Measurements from ENCODE around the gene UBL4A. TPM values are rescaled to one million over a fixed set of nuclear protein-coding genes. Genes with fewer than 3 reads are reported as not detected.

The UBL4A gene
- total RNA-seq, 2 donors from 2014 or later, result 39.6 to 40.4 TPM

DNA sequence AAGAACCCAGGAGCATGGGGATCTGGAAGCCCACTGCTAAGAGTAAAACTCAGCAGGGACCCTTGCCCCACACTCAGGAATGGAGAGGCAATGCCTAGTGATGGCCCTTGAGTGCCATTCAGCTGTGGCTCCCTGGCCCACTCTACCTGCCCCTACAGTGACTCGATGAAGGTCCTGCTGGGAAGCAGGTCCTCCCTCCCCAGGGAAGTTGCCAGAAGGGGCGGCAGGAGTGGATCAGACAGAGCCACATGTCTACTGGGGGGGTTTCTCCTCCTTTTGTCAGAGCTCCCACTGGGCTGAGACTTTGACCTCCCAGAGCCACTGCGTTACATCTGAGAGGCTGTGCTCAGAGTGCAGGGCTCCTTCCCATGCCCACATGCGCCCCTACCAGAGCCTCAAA, 2.8 kb upstream of the UBL4A start:
- peak overlapping the region in 1 of 2 donors; percentile 84 for H3K27ac Mint-ChIP-seq
- no peaks in the 10 kb centered on the region for H3K9me3 Mint-ChIP-seq
- ATAC-seq (no peak), DNase-seq (ENCODE audit: low spot score in 2 of 2) (no peak)
- peaks cover 5 to 8% of the 10 kb centered on the region in 2 donors for H3K36me3 Mint-ChIP-seq

DNA sequence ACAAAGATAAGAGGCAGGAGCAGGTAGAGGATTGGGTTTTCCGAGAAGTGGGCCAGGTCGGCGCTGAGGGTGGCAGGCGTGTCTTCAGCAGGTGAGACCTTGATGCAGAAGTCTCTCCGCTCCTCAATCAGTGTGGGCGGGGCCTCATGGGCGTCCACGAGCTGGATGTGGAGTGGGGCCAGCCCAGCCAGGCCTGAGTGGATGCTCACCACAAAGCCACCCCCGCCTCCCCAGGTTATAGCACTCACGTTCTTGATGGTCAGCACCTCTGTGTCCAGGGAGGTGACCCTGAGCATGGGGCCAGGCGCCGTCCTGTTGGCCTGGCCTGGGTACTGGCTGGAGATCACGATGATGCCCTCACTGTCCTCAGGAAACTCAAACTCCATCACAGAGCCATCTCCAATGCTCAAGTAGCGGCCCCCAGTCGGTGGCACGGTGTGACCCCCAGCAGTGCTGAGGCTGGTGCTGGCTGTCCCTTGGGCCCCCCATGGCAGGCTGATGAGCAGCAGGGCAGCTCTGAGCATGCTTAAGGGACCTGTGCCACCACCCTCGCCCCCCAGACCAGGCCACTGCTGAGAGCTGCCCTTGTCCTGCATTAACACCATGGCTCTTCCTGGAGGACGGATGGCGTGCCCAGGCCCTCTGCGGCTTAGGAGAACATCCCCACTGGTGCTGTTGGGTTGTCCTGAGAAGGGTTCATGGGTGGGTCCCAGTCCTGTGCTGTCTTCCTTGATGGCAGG, 2.1 kb upstream of the UBL4A start:
- Mint-ChIP-seq H3K27ac (no peak overlapping the region), H3K9me3 (no peaks in the 10 kb centered on the region), H3K36me3 (peaks cover 5 to 9% of the 10 kb centered on the region in 2 donors)
- ATAC-seq, result no peak
- no peak for DNase-seq (ENCODE audit: low spot score in 2 of 2)

DNA sequence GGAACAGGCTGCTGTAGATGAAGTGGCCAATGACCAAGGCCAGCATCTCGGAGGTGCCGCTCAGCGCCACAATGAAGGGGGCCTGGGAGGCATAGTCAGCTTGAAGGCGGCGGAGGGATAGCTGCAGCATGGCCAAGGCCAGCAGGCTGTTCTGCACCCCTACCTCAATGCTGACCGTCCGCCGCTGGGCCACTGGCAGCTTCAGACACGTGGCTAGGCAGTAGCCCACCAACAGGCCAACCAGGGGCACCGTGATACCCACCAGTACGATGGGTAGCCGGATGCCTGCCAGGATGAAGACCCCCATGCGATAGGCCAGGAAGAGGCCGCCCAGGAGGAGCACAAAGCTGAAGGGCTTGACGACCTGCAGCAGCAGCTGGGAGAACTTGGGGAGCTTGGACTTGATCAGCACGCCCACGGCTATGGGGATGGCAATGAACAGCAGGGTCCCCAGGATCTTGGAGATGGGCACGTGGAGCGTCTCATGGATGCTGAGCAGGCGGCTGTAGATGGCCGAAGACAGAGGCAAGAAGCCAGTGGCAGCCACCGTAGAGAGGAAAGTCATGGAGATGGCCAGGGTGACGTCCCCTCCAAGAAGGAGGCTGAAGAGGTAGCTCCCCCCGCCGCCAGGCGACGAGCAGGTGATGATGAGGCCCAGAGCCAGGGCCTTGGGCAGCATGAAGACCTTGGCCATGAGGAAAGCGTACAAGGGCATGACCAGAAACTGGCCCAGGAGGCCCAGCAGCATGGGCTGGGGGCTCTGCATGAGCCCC, 1.3 kb upstream of the UBL4A start:
- no peak for ATAC-seq
- Mint-ChIP-seq H3K9me3 (no peaks in the 10 kb centered on the region), H3K27ac (no peak overlapping the region), H3K36me3 (peaks cover 5 to 9% of the 10 kb centered on the region in 2 donors)
- no peak for DNase-seq (ENCODE audit: low spot score in 2 of 2)

DNA sequence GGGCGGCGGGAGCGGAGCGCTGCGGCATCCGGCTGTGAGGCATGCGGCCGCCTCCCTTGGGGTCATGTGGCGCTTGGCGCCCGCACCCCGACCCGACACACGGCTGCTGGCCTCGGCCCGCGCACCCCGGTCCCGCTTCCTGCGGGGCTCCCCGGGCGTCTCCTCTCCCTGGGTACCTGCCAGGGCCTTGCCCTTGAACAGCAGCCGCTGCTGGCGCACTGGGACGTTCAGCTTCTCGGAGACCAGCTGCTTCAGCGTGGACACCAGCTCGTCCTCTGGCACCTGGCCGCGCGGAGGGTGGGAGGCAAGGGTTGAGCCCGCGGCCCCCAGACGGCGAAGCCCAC, 391 bp downstream of the UBL4A start:
- peak; percentile 36 to 61 for DNase-seq (ENCODE audit: low spot score in 2 of 2)
- peak in 1 of 2 donors; percentile 14 for ATAC-seq
- H3K27ac Mint-ChIP-seq, result no peak overlapping the region
- no peaks in the 10 kb centered on the region for H3K9me3 Mint-ChIP-seq
- H3K36me3 Mint-ChIP-seq, result peaks cover 5 to 9% of the 10 kb centered on the region in 2 donors

DNA sequence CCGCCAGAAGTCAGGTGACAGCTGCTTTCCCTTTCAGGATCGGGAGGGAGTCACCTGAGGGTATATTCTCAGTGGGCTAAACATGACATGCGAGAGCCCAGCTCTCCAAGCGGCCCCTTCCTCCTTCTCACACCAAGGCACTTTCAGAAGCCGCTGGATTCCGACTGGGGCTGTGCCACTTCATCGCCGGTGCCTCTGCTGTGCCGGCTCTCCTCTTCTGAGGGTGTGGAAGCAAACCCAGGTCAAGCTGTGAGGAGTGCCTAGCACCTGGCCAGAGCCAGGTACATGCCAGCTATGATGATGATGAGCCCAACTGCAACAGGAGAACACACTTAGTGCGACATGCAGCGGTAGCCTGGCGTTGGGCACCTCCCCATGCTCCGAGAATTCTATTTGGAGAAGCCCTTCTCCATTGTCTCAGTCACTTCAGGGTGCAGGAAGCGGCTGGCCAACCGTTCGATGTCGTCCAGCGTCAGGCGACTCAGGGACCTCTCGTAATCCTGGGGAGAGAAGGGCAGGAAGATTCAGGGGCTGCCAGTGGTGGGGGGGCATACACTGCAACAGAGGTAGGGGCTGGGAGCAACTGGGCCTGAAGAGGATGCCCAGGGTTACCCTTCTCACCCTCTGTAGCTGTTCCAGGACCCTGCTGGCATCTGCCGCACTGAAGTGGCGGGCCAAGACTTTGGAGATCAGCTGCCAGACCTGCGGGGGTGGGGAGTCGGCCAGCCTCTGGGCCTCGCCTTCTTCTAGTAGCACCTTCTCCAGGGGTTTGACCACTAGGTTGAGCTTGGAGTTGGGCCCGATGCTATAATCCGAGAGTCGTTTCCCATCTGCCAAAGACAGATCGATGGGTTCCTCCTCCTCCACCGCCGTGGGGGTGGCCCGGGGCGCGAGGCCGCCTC, 1.0 kb downstream of the UBL4A start:
- Mint-ChIP-seq H3K36me3 (peaks cover 5 to 9% of the 10 kb centered on the region in 2 donors), H3K9me3 (no peaks in the 10 kb centered on the region), H3K27ac (no peak overlapping the region)
- ATAC-seq, result no peak
- DNase-seq (ENCODE audit: low spot score in 2 of 2), result no peak

DNA sequence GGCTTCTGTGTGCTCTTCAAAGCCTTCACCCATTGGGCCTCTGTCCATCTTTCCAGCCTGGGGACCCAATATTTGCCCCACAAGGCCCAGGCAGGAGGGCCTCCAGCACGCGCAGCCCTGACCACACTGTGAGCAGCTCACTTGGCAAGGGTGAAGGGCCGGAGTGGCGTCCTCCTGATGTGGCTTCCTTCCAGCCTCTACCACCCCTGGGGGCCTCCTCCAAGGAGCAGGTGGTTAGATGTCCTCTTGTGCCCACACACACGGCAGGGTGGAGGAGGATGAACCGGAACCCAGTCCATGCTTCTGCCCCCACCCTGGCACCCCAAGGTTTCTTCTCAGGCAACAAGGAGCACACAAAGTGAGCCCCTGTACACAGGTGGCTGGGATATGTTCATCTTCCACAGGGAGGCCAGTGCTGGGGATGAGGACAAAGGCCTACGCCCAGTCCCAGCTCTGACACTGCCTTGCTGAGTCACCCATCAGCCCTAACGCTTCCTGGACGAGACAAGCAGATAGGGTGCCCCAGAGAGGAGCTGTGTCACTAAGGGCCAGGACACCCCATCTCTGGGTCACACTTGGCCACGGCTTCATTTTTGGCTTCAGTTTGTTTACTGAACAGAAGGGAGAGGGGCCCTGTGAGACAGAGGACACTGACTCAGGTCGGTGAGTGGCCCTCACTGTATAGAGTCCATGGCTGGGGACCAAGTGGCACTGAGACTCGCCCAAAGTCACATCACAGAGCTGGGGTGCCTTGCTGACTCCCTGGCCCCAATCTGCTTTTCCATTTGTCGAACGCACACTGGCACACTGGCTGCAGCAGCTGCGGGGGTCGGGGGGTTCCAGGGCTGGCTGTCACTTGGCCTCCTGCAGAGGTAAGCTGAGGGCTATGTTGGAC, 1.9 kb downstream of the UBL4A start:
- Mint-ChIP-seq H3K27ac (no peak overlapping the region), H3K36me3 (peaks cover 5% of the 10 kb centered on the region in 2 donors), H3K9me3 (no peaks in the 10 kb centered on the region)
- ATAC-seq, result peak in 1 of 2 donors; percentile 31
- DNase-seq (ENCODE audit: low spot score in 2 of 2), result no peak

DNA sequence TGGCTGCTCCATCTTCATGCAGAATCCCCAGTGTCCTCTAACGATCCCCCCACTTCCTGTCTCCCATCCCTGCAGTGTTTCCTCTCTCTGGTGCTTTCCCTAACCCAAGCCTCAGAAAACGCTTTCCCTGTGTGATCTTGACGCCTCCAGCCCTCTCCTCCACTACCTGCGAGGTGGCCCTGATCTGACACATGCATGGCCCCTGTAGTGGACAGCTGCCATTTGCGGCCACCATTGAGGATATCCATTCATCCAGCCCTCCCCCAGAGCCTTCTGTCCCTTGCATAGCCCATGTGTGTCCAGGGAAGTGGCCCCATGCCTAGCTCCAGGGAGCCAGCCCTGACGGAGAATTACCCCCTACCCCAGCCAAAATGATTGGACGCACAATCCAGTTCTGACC, 3.1 kb downstream of the UBL4A start:
- DNase-seq (ENCODE audit: low spot score in 2 of 2), result no peak
- H3K9me3 Mint-ChIP-seq, result no peaks in the 10 kb centered on the region
- ATAC-seq, result no peak
- peak overlapping the region in 1 of 2 donors; percentile 72 for H3K27ac Mint-ChIP-seq
- peaks cover 4 to 5% of the 10 kb centered on the region in 2 donors for H3K36me3 Mint-ChIP-seq

DNA sequence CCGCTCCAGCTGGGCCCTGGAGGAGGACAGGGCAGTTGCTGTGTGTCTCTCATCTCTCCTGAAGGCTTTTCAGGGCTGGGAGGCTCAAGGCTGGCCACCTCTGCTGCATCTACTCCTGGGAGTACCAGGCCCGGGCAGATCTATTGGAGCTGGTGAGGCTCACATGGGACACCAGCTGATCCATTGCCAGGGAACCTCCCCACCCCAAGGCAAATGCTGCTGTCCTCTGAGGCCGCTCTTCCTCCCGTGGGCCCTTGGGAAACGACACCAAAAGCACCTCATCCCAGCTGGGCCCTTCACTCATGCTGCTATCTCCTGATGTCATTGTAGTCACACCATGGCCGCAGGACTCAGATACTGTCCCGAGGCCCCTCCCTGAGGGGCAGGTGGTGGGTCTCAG, 3.6 kb downstream of the UBL4A start:
- Mint-ChIP-seq H3K27ac (no peak overlapping the region), H3K36me3 (peaks cover under 1 to 4% of the 10 kb centered on the region in 2 donors), H3K9me3 (no peaks in the 10 kb centered on the region)
- ATAC-seq (no peak), DNase-seq (ENCODE audit: low spot score in 2 of 2) (no peak)

DNA sequence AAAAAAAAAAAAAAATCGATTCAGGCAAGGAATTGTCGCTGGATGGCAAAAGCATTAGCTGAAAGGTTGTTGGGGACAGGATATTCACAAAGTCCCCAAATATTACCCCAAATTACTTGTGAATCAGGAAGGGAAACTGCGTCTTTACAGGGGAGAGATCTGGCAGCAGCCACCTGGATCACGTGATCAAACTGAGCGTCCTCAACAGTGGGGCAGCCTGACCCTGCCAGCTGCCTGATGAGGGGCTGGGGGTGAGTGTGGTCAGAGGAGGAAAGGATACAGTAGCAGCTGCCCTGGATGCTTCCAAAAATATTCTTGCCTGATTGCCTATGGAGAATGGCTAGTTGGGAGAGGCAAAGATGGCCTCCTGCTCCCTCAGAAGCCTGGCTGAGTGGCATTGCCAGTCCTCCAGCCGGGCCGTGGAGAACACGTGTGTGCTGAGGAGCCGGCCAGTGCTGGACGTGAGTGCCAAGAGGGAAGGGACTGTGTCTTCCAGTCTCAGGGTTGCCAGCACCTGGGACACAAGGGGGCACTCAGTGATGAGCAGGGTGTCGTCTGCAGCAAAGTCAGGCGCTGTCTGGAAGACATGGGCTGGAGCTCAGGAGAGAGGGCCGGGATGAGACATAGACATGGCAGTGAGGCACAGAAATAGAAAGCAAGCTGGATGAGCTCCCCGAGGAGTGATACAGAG, 4.4 kb downstream of the UBL4A start:
- Mint-ChIP-seq H3K9me3 (no peaks in the 10 kb centered on the region), H3K27ac (no peak overlapping the region), H3K36me3 (peaks cover 0 to 4% of the 10 kb centered on the region in 2 donors)
- DNase-seq (ENCODE audit: low spot score in 2 of 2), result no peak
- no peak for ATAC-seq

DNA sequence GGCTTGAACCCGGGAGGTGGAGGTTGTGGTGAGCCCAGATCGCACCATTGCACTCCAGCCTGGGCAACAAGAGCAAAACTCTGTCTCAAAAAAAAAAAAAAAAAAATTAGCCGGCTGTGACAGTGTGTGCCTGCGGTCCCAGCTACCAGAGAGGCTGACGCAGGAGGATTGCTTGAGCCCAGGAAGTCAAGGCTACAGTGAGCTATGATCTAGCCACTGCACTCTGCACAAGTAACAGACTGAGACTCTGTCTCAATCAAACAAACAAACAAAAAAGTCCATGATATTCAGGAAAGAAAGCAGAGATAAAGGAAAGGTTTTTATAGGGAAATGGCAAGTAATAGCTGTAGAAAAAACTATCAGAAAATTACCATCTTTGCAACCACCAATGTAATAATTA, 5.2 kb downstream of the UBL4A start:
- H3K27ac Mint-ChIP-seq, result no peak overlapping the region
- H3K9me3 Mint-ChIP-seq, result no peaks in the 10 kb centered on the region

DNA sequence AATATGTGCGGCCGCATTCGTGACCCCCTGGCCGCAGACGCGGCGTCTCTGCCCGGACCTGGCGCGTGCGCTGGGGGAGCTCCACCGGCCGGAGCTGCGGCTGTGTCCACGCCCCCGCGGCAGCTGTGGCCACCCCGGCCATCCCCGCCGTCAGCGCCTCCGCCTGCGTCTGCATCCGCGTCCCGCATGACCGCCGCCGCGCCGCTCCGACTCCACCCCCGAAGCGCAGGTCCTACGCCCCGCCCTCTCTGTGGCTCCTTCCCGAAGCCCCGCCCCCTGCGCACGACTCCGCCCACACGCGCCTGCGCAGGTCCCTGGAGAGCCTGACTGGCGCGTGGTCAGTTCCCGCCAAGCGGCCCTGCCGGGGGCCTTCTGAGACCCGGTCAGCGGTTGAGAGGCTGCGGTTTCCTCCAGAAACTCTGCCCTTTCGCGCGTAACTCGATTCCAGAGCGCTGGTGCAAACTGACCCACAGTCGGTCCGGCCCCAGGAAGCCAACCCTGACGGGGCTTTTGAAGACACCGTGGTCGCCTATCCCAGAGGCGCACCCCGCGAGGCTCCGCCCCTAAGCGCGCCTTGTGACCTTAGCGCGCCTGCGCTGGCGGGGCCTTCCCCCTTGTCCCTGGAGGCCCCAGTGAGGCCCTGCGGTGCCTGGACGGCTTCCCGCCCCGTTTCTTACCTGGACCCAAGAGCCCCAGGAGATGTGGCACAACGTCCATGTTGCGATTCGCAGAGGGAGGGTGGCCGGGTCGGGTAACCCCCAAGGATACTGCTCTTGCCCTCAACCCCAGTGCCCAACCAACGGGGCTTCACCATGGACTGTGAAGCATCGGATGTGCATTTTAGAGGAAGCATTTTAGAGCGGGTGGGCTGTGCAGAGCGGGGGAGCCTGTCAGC, 7.4 kb downstream of the UBL4A start, which contains the start of gene LAGE3:
Gene LAGE3 (minus strand): TSS at position 554 of the 895 bp plus-strand sequence. CDS start 366 bp downstream, at position 188.
- peak within 1 kb of the TSS; percentile 84 to 90 for H3K27ac Mint-ChIP-seq
- DNase-seq (ENCODE audit: low spot score in 2 of 2), result peak; percentile 95 to 98
- no peaks in the 10 kb centered on the region for H3K36me3 Mint-ChIP-seq
- peak; percentile 94 for ATAC-seq
- H3K9me3 Mint-ChIP-seq, result no peaks in the 10 kb centered on the region

More for the DNA sequence above, 5.2 kb downstream of the UBL4A start:
- ATAC-seq (no peak), DNase-seq (ENCODE audit: low spot score in 2 of 2) (no peak)
- H3K36me3 Mint-ChIP-seq, result peaks cover 0 to 4% of the 10 kb centered on the region in 2 donors

DNA sequence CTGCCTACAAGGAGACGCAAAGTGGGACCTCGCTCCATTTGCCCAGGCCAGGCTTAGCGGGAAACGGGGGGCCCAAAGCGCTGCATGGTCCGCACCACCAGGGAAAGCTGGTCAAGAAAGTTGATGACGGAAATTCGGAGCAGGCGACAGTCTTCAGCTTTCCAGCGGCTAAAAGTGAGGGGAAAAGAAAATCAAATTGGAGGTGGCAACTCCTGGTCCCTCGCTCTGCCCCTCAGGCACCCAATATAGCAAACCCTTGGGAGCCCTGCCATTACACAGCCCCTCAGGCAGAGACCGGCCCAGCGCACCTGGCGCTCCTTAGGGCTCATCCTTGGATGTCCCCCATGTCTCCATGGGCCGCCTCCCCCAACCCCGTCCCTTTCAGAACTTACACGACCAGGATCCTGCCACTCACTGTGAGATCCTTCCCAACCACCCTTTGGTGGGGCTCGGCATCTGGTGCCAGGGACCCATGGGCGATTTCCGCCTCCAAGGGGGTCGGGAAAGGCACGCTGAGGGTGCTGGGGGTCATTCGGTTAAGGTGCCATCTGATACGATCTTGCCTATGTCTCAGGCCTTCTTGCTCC, 8.4 kb downstream of the UBL4A start:
- Mint-ChIP-seq H3K36me3 (no peaks in the 10 kb centered on the region), H3K27ac (peak overlapping the region; percentile 55 to 90), H3K9me3 (no peaks in the 10 kb centered on the region)
- DNase-seq (ENCODE audit: low spot score in 2 of 2) (no peak), ATAC-seq (no peak)

DNA sequence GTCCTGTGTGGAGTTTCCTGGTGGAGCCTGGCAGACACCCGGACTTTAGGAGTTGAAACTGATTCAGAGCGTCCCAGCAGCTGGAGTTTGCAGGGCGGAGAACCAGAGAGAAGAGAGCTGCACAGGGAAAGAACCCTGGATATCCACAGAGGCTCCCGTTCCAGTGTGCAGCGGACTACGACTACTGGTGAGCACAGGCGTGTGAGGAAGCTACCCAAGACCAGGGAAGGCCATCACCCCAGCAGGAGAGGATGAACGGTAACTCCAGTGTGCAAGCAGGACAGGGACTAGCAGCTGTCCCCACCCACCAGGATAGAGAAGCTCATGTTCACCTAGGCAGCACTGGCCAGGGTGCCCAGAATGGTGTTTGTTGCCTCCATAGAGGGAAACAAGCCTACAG, 9.6 kb downstream of the UBL4A start:
- no peaks in the 10 kb centered on the region for H3K9me3 Mint-ChIP-seq
- ATAC-seq (no peak), DNase-seq (ENCODE audit: low spot score in 2 of 2) (no peak)
- H3K36me3 Mint-ChIP-seq, result no peaks in the 10 kb centered on the region
- H3K27ac Mint-ChIP-seq, result no peak overlapping the region

DNA sequence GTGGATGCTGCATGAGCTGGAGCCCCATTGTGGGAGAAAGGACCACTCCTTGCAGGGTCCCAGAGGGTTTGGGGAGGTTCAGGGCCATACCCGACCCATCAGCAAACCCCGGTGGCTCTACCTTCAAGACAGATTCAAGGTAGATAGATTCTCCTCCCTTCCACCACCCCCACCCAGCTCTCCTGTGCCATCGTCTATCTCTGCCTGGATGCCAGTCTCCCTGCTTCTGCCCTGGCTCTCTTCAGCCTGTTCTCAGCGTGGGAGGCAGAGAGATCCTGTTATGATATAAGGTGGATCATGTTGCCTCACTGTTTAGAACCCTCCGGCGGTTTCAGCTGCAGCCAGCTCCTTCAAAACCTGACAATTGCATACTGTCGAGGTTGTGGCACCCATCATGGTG, 12.7 kb downstream of the UBL4A start:
- H3K36me3 Mint-ChIP-seq, result no peaks in the 10 kb centered on the region
- no peak for DNase-seq (ENCODE audit: low spot score in 2 of 2)
- no peak overlapping the region for H3K27ac Mint-ChIP-seq
- H3K9me3 Mint-ChIP-seq, result no peaks in the 10 kb centered on the region
- ATAC-seq, result no peak
